HG03139 (cell line): ENCODE measurements around the gene TMEM179.
"Not testable (repeated sequence)": the region's sequence is repeated elsewhere in the genome, so short reads cannot be mapped to it uniquely, and the experiment has no call there.

Experiments
- ATAC-seq: cut with Tn5 transposase; IDR thresholded peaks from one replicate; pipeline ENCODE4 v1.9.1; 2021; ENCODE audit not compliant: unreplicated experiment

Gene TMEM179

GRCh38 chr14:104588066-104588857 lies 16.3 kb downstream of the TMEM179 start:
- ATAC-seq, result no peak

DNA sequence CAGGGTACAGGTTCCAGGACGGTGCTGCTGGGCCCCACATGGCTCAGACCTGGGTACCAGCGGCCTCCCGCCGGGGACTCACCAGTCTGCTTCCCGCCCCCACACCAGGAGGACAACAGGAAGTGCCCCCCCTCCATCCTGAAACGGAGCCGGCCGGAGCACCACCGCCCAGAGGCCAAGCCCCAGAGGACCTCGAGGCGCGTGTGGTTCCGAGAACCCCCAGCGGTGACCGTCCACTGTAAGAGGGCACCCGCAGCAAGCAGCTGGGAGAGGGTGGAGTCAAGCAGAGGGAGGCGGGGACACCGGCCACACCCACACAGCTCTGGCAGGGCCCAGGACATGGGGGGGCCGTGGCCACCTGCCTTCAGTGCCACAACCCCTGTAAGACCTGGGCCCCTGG lies 16.9 kb downstream of the TMEM179 start:
- no peak for ATAC-seq

DNA sequence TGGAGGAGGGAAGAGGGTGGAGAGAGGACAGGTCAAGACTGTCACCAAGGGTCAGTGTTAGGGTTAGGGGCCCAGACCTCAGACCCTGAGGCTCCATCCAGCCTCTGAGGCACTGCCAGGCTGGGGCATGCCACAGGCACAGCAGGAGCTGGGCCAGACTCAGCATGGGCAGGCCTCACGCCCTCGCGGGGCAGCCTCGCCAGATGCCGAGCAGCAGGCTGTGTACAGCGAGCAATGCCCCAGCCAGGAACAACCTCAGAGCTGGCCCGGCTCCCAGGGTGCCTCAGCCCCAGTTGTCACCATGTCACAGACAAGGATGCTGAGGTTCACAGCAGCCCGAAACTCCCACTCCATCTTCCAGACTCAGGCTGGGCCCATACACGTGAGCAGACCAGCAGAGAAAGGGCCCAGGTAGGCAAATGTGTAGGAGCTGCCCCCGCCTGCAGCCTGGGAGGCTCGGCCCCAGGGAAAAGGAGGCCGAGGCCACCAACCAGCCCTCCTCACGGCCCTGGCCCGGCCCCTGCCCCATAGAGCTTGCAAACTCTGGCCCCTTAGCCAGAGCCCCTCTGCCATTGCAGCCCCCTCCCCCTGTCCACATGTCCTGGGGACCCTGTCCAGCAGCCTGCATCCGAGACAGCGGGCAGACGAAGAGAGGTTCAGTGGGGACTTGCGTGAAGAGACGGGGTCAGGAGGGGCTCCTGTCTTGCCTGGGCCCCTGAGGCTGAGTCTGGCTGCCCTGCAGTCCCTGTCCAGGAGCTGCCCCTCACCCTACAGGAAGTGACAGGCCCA lies 17.5 kb downstream of the TMEM179 start:
- no peak for ATAC-seq

- no peak for ATAC-seq
Observed at GRCh38 chr14:104585966-104586697, 18.4 kb downstream of the TMEM179 start.

DNA sequence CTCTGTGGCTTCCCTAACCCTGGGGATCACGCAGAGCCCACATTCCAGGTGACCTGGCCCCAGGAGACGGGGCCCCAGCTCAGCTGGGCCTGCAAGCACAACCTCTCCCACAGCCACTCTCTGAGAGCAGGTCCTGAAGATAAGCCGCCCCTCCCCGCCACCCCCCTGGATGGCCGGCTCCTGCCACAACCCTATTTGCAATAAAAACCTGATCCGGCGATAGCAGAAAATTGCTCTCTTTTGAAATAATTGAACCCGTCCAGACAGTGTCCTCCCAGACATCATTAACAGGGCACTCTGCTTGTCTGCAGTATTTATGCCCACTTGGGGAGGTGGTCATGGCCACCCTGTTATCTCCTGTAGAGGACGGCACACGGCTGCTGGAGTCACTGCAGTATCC lies 20.0 kb downstream of the TMEM179 start:
- no peak for ATAC-seq

DNA sequence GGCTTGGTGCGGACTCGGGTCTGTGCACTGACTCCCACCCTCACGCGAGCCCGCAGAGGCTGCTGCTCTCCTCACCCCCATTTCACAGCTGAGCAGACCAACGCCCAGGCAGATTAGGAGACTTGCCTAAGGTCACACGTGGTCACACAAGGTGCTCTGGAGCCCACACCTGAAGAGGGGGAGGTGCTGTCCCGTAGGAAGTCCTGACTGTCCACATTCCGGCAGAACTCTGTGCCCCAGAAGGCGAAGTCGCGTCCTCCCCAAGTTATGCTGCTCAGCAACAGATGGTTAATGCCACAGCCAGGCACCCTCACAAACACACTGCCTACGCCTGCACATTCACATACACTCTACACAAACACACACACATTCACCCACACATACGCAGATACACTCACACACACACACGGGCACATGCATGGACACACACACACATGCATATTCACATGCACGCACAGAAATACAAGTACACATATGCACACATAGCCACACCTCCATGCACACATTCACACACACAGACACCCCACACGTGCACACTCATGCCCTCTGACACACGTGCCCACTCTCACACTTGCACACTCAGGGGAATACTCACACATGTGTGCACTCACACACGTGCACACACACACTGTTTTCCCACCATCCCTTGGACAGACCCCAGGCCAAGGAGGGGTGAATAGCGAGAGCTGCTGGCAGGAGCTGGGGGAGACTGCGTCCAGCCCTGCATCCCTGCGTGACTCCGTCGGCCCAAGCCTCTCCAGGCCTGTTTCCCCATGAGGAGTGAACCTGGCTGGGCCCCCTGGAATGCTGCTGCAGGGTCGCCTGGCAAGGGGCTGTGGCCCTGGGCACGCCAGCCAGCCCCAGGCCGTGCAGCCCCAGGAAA lies 20.9 kb downstream of the TMEM179 start:
- ATAC-seq, result no peak

DNA sequence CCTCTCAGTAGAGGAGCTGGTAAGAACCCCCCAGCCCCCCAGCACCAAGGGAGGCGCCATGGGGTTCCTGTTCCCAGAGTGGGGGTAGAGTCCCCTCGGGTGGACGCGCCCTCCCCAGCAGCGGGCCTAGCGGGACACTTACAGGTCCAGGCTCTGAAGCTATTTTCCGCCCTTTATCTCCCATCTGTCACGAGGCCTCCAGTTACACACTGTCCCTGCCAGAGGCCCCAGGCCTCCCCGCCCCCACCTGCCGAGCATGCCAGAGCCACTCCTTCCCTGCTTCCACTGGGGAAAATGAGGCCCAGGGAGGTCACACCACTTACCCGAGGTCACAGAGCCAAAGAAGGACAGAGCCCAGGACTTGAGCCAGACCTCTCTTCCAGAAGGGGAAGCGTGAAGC lies 21.9 kb downstream of the TMEM179 start:
- no peak for ATAC-seq

DNA sequence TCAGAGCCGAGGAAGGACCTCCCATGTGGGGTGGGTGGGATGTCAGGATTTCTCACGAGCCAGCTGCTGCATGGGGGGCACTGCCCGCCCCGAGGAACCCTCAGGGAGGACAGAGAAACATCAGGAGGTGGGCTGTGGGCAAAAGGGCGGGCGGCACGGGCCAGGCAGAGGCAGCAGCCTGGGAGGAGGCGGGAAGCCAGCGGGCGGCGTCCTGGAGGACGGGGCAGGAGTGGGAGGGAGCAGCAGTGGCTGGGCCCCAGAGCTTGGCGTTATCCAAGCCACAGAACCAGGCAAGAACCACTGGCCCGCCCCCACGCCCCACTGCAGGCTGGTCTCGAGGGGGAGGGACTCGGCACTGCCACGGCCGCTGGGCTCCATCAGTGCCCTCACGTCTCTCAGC lies 22.6 kb downstream of the TMEM179 start:
- no peak for ATAC-seq

GRCh38 chr14:104581521-104581920 lies 23.1 kb downstream of the TMEM179 start:
- ATAC-seq, result no peak

DNA sequence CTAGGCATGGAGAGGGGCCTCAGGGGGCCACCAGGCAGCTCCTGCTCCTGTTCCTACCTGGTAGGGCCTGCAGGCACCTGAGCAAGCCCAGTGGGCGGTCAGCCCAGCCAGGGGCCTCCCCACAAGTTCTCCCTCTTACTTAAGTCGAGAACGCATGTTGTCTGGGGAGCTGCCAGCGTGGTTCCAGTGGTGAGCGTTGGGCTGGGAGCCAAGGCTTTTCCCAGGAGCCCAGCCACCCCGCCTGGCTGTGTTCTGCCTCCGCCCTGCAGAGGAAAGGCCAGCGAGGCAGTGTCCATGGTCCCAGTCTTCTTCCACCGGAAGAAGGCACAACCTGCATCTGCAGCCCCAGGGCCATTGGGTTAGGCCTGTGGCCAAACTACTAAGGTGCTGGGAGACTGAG lies 23.6 kb downstream of the TMEM179 start:
- ATAC-seq, result no peak

GRCh38 chr14:104579939-104580338 lies 24.6 kb downstream of the TMEM179 start:
- not testable (repeated sequence) for ATAC-seq

- ATAC-seq, result no peak
Observed at GRCh38 chr14:104579507-104579906, 25.1 kb downstream of the TMEM179 start, which contains the start of gene C14orf180. C14orf180 (plus strand) TSS chr14:104579764; CDS start chr14:104586431, 6,667 bp downstream.

DNA sequence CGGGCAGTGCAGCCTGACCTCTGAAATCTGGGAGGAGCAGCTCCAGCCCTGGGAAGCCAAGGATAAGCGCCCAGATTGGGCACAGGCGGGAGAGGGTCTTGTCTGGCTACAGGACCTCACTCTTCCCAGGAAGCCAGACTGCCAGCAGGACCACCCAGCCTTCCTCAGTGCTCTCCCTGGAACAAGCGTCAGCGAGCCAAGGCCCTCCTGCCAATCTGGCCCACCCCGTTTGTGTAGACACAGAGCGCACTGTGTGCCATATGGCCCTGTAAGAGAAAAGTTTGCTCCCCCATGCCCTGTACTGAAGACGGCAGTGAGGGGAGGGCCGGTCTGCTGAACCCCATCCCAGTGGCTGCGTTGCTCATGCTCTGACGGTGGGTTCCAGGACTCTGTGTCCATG lies 26.3 kb downstream of the TMEM179 start:
- no peak for ATAC-seq

GRCh38 chr14:104577847-104578301 lies 26.7 kb downstream of the TMEM179 start:
- ATAC-seq, result no peak

DNA sequence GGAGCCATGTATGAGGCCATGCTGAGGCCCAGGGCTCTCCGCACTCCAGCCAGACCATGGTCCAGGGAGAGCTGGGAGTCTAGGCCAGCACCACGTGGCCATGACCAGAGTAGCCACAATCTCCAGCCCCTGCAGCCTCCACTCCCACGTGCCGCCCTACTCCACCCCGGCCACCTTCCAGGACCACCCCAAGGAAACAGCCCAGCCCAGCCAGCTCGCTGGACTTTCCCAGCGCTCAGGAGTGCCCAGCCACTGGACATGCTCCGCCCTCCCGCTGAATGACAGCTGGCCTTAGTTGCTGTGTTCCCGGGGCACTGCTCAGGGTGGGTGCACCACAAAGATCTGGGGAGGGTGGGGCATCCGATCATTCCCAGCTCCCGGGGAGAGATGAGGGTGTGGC lies 27.1 kb downstream of the TMEM179 start:
- no peak for ATAC-seq

DNA sequence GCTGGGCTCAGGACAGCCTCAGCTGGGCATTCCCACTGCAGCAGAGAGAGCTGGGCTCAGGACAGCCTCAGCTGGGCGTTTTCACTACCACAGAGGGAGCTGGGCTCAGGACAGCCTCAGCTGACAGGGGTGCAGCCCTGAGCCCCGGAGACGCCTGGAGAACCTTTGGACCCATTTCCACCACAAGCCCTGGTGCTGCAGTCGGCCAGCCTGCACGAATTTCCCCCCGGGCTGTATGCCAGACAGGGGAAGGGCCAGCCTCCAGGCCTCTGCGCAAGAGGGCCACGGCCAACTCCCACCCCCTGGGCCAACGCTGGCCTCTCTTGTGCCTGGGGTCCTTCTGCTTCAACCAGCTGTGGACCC lies 27.6 kb downstream of the TMEM179 start:
- ATAC-seq, result no peak

GRCh38 chr14:104576232-104576969 lies 28.2 kb downstream of the TMEM179 start:
- no peak for ATAC-seq

DNA sequence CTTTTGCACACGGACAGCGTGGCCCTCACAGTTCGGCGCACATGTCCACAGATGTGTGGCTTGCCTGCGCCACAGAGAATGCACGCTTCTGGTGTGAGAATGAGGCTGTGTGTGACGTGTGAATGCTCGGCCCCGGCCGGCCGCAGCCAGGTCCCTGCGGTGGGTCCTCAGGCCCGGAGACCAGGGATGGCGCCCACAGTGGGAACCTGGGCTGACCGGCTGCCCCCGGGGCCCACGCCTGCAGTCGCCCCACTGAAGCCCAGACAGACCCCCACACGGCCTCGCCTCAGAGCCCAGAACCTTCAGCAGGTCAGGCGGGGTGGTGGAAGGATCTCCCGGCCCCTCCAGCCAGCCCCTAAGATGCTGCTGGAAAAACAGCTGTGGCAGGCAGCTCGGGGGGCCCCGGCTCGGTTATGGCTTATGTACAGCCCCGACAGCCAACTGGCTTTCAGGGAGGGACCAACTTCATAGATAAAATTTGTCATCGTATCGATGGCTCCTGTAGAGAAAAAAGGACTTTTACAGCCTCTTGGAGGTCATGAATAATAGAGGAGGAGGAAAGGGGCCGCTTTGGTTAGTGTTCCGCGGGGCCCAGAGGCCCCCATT lies 29.5 kb downstream of the TMEM179 start:
- ATAC-seq, result no peak

GRCh38 chr14:104574536-104574935 lies 30.0 kb downstream of the TMEM179 start:
- no peak for ATAC-seq
